Measurements from ENCODE around the gene ANGPT4. TPM values are rescaled to one million over a fixed set of nuclear protein-coding genes. Genes with fewer than 3 reads are reported as not detected.

The ANGPT4 gene
- total and polyA plus RNA-seq, 8 donors = 0.05 to 1.8 (median 0.18) TPM; not detected in 4

GRCh38 chr20:940926-941325 is 24.8 kb upstream of the ANGPT4 start:
- 61 to 73% (median 70%) methylated on average over 5 of the region's 5 CpGs for WGBS, 5 donors
- H3K27ac ChIP-seq = no peak overlapping the region
- peaks cover 0 to 39% (median 0%) of the 10 kb centered on the region in 3 donors for H3K27me3 ChIP-seq
- intact Hi-C loops (cut with DNase I; ENCODE audit: low total_unique reads) = no loop called here
- H3K9me3 ChIP-seq = no peaks in the 10 kb centered on the region
- no peak for DNase-seq
- H3K4me1 ChIP-seq = no peaks in the 10 kb centered on the region
- no peak overlapping the region for H3K4me3 ChIP-seq
- no peaks in the 10 kb centered on the region for H3K36me3 ChIP-seq
- TF ChIP-seq CTCF (IDR thresholded peaks at IDR 0.05) (no peak), POLR2A (IDR thresholded peaks at IDR 0.05) (no peak), POLR2AphosphoS5 (IDR thresholded peaks at IDR 0.05) (no peak), EP300 (IDR thresholded peaks at IDR 0.05) (no peak)

DNA sequence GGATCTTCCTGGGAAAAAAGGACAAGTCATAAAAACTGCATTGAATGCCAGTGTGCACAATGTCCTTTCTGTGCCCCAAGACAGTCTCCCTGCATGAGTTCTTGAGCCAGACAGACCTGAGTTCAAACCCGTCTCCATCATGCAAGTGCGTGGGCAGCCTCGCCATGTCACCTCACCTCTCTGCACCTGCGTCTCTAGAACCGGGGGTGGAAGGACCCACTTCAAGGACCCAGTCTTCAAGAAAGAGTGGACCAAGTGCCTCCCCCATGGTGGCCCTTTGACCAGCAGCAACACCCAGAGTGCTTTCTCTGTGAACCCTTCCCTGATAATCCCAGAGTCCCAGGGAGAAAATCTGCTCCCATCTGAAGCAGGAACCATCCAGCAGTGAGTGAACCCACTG is 23.5 kb upstream of the ANGPT4 start:
- DNase-seq = no peak
- no peaks in the 10 kb centered on the region for H3K4me1 ChIP-seq
- no peak overlapping the region for H3K4me3 ChIP-seq
- no peaks in the 10 kb centered on the region for H3K9me3 ChIP-seq
- intact Hi-C loops (cut with DNase I; ENCODE audit: low total_unique reads) = no loop called here
- no peaks in the 10 kb centered on the region for H3K36me3 ChIP-seq
- H3K27me3 ChIP-seq = peaks cover 0 to 26% (median 0%) of the 10 kb centered on the region in 3 donors
- H3K27ac ChIP-seq = no peak overlapping the region
- 84 to 95% (median 94%) methylated on average over 5 of the region's 5 CpGs for WGBS, 5 donors
- no peak for TF ChIP-seq POLR2AphosphoS5 (IDR thresholded peaks at IDR 0.05)
- no peak for TF ChIP-seq CTCF (IDR thresholded peaks at IDR 0.05)
- no peak for TF ChIP-seq POLR2A (IDR thresholded peaks at IDR 0.05)
- no peak for TF ChIP-seq EP300 (IDR thresholded peaks at IDR 0.05)

DNA sequence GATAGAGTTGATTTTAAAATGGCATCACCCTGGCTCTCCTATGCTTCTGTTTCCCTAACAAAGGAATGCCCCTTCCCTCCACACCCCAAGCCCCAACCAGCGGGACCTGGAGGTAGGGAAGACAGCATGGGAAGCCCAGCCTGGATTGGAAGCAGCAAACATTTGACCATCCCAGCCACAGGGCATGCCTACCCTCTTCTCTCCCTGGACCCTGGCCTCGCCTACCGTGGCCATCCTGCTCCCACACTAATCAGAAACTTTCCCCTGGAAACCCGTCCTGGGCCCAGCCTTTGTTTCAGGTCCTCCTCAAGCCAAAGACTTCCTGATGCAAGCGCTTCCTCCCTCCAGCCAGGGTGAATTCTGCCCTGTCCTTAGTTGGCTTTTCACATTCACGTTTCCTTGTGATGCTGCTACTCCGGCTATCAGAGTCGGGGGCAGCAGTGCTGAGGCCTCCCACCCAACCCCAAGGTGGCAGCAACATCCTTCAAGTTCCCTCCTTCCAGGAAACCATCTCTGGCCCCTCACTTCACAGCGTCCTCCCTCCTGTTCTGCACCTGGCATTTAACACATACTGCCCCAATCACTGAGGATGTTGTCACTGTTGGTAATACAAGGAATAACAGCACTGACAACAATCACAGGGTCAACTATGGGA is 18.2 kb upstream of the ANGPT4 start:
- TF ChIP-seq EP300 (IDR thresholded peaks at IDR 0.05) (no peak), POLR2A (IDR thresholded peaks at IDR 0.05) (no peak), CTCF (IDR thresholded peaks at IDR 0.05) (no peak), POLR2AphosphoS5 (IDR thresholded peaks at IDR 0.05) (no peak)
- intact Hi-C loops (cut with DNase I; ENCODE audit: low total_unique reads) = no loop called here
- H3K27ac ChIP-seq = no peak overlapping the region
- 46 to 62% (median 54%) methylated on average over 9 of the region's 9 CpGs for WGBS, 5 donors
- peaks cover 0 to 18% (median 9%) of the 10 kb centered on the region in 4 donors for H3K9me3 ChIP-seq
- H3K36me3 ChIP-seq = no peaks in the 10 kb centered on the region
- H3K27me3 ChIP-seq = peaks cover 0 to 4% (median 0%) of the 10 kb centered on the region in 3 donors
- H3K4me1 ChIP-seq = no peaks in the 10 kb centered on the region
- no peak overlapping the region for H3K4me3 ChIP-seq
- no peak for DNase-seq

DNA sequence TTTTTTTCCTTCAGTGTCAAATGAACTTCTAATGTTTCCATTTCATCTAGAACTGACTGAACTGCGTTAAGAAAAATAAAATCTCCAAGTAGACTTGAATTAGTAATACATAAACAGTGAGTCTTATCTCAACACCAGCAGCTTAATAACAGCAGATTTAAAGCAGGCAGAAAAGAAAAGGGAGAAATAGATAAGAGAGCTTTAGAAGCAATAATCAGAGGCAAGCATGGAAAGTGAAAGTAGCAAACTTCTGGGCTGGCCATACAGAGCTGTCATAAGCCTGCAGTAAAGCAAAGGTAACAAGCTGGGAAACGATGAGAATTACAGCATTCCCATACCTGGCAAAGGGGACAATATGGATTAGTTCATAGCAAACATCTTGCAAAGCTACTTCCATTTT is 16.9 kb upstream of the ANGPT4 start:
- no peak for DNase-seq
- TF ChIP-seq EP300 (IDR thresholded peaks at IDR 0.05) (no peak), POLR2AphosphoS5 (IDR thresholded peaks at IDR 0.05) (no peak), POLR2A (IDR thresholded peaks at IDR 0.05) (no peak), CTCF (IDR thresholded peaks at IDR 0.05) (no peak)
- Histone ChIP-seq H3K4me3 (no peak overlapping the region), H3K9me3 (peaks cover 0 to 18% (median 9%) of the 10 kb centered on the region in 4 donors), H3K4me1 (no peaks in the 10 kb centered on the region), H3K27me3 (peaks cover 0 to 4% (median 0%) of the 10 kb centered on the region in 3 donors), H3K36me3 (no peaks in the 10 kb centered on the region), H3K27ac (no peak overlapping the region)
- intact Hi-C loops (cut with DNase I; ENCODE audit: low total_unique reads) = no loop called here
- WGBS, 5 donors = 29 to 48% (median 36%) methylated on average over 2 of the region's 2 CpGs

Measured in stomach (tissue), 9 donors.